PC-3 (cell line): ENCODE measurements around the gene RINL. TPM values are rescaled to one million over a fixed set of nuclear protein-coding genes. Genes with fewer than 3 reads are reported as not detected.

Experiments
- ATAC-seq: fragments of 200-7000 bp; cut with Tn5 transposase; 2 replicates; pipeline ENCODE4 v1.9.1; 2020; ENCODE audit warnings: mild to moderate bottlenecking, moderate library complexity
- BruUV-seq: library from RNA; stranded (reverse); fragments of 400-500 nt; replicated peaks from 2 replicates; lab custom pipeline; 2021; lab: Mats Ljungman, UMichigan
- CTCF ChIA-PET: fragments of 300-600 bp; sonication (Branson Sonifier 250); formaldehyde crosslinking; loops from one replicate; lab custom pipeline; 2022; ENCODE audit warnings: antibody characterized with exemption; lab: Charles Lee
- POLR2A ChIA-PET: fragments of 300-600 bp; sonication (Branson Sonifier 250); formaldehyde crosslinking; loops from one replicate; lab custom pipeline; 2022; ENCODE audit warnings: antibody characterized with exemption; ENCODE audit not compliant: unreplicated experiment; lab: Charles Lee
- DNase-seq: peaks from one replicate; pipeline ENCODE4 v3.0.0-alpha.2; 2015
- H2AFZ ChIP-seq: fragments of 300-600 bp; sonication (generic); 2 replicates; pipeline ENCODE4 v1.6.0; 2016; ENCODE audit warnings: antibody characterized with exemption, low read length
- H3F3A ChIP-seq: fragments of 300-600 bp; sonication (generic); one replicate; pipeline ENCODE4 v1.6.0; 2017; ENCODE audit warnings: antibody characterized with exemption, low read length, control low read depth, mild to moderate bottlenecking; ENCODE audit not compliant: unreplicated experiment
- H3K27ac ChIP-seq: fragments of 300-600 bp; sonication (generic); 2 replicates; pipeline ENCODE4 v1.5.1; 2016; ENCODE audit warnings: mild to moderate bottlenecking, low read length
- H3K27me3 ChIP-seq: fragments of 300-600 bp; sonication (generic); 2 replicates; pipeline ENCODE4 v1.6.1; 2016; ENCODE audit warnings: low read length, mixed read lengths
- H3K36me3 ChIP-seq: fragments of 300-600 bp; sonication (generic); 2 replicates; pipeline ENCODE4 v1.6.1; 2016; ENCODE audit warnings: low read depth, mixed run types, low read length, mixed read lengths
- H3K4me1 ChIP-seq: fragments of 300-600 bp; sonication (generic); 2 replicates; pipeline ENCODE4 v1.5.1; 2016; ENCODE audit warnings: low read length; ENCODE audit not compliant: insufficient read depth
- H3K4me2 ChIP-seq: fragments of 300-600 bp; sonication (generic); 2 replicates; pipeline ENCODE4 v1.6.0; 2016; ENCODE audit warnings: low read length
- H3K4me3 ChIP-seq: fragments of 300-600 bp; sonication (generic); 2 replicates; pipeline ENCODE4 v1.5.1; 2016; ENCODE audit warnings: mild to moderate bottlenecking, low read length, mixed read lengths
- H3K79me2 ChIP-seq: fragments of 300-600 bp; sonication (generic); 2 replicates; pipeline ENCODE4 v1.6.1; 2017; ENCODE audit warnings: low read length, mixed read lengths
- H3K9ac ChIP-seq: fragments of 300-600 bp; sonication (generic); 2 replicates; pipeline ENCODE4 v1.6.0; 2016; ENCODE audit warnings: mild to moderate bottlenecking, low read length
- H3K9me2 ChIP-seq: fragments of 300-600 bp; sonication (generic); replicated peaks from 2 replicates; pipeline ENCODE4 v1.6.1; 2016; ENCODE audit warnings: mixed run types, low read length, mixed read lengths
- H3K9me3 ChIP-seq: fragments of 300-600 bp; sonication (generic); 2 replicates; pipeline ENCODE4 v1.6.1; 2016; ENCODE audit warnings: low read length, mixed read lengths
- H4K20me1 ChIP-seq: fragments of 300-600 bp; sonication (generic); 2 replicates; pipeline ENCODE4 v1.6.1; 2016; ENCODE audit warnings: low read length, mixed read lengths
- CTCF ChIP-seq: fragments of 300-600 bp; sonication (generic); conservative IDR thresholded peaks from 2 replicates; pipeline ENCODE4 v1.5.1; 2017; ENCODE audit warnings: antibody characterized with exemption, low read depth, mild to moderate bottlenecking, low read length
- EZH2 ChIP-seq: fragments of 300-600 bp; sonication (generic); IDR thresholded peaks from one replicate; pipeline ENCODE4 v1.6.1; 2017; ENCODE audit warnings: antibody characterized with exemption, mild to moderate bottlenecking, low read length; ENCODE audit not compliant: unreplicated experiment
- EZH2phosphoT487 ChIP-seq: fragments of 300-600 bp; sonication (generic); IDR thresholded peaks from 2 replicates; pipeline ENCODE4 v1.6.1; 2018; ENCODE audit warnings: mild to moderate bottlenecking, antibody characterized with exemption, low read length, borderline replicate concordance
- intact Hi-C: fragments of 100-400 bp; cut with micrococcal nuclease; formaldehyde crosslinking; loops from 2 replicates; pipeline ENCODE4 v1.9.0; 2023
- total RNA-seq: library from RNA; depleted of rRNA; stranded (reverse); fragments of >200 nt; gene quantifications from 2 replicates; pipeline ENCODE4 v1.2.3, GENCODE V29; 2014

Gene RINL
- total RNA-seq, 1 experiment from 2014 or later, result 3.2 TPM

GRCh38 chr19:38846097-38846496, 32.0 kb downstream of the RINL start:
- Histone ChIP-seq H3K79me2 (peaks cover 81% of the 10 kb centered on the region), H2AFZ (no peak overlapping the region), H3K9me2 (no peaks in the 10 kb centered on the region), H3K4me1 (peaks cover 27% of the 10 kb centered on the region), H3K27ac (no peak overlapping the region), H3K27me3 (no peaks in the 10 kb centered on the region), H4K20me1 (peaks cover 39% of the 10 kb centered on the region; the same call in 1 of the 2 replicates), H3K4me3 (no peak overlapping the region), H3K36me3 (peaks cover 64% of the 10 kb centered on the region), H3F3A (peaks cover 8% of the 10 kb centered on the region), H3K9me3 (no peaks in the 10 kb centered on the region), H3K9ac (no peak overlapping the region), H3K4me2 (no peak overlapping the region)
- ChIA-PET CTCF (no interaction called here), POLR2A (no interaction called here)
- BruUV-seq, result no TSS peak
- TF ChIP-seq CTCF (no peak), EZH2phosphoT487 (no peak), EZH2 (no peak)
- DNase-seq, result no peak
- intact Hi-C loops, result no loop called here
- no peak for ATAC-seq

- TF ChIP-seq EZH2, result no peak
- no peak for TF ChIP-seq EZH2phosphoT487
- TF ChIP-seq CTCF, result no peak
- ATAC-seq (no peak), DNase-seq (no peak)
- ChIA-PET CTCF (no interaction called here), POLR2A (no interaction called here)
- H3K9me3 ChIP-seq, result no peaks in the 10 kb centered on the region
- H3K4me3 ChIP-seq, result no peak overlapping the region
- no peak overlapping the region for H3K4me2 ChIP-seq
- H2AFZ ChIP-seq, result no peak overlapping the region
- H3K36me3 ChIP-seq, result peaks cover 67% of the 10 kb centered on the region
- peaks cover 39% of the 10 kb centered on the region; the same call in 1 of the 2 replicates for H4K20me1 ChIP-seq
- no peaks in the 10 kb centered on the region for H3K9me2 ChIP-seq
- H3K4me1 ChIP-seq, result peaks cover 22% of the 10 kb centered on the region
- peaks cover 8% of the 10 kb centered on the region for H3F3A ChIP-seq
- H3K79me2 ChIP-seq, result peaks cover 78% of the 10 kb centered on the region
- no peak overlapping the region for H3K9ac ChIP-seq
- intact Hi-C loops, result no loop called here
- H3K27ac ChIP-seq, result no peak overlapping the region
- H3K27me3 ChIP-seq, result no peaks in the 10 kb centered on the region
- no TSS peak for BruUV-seq
Observed at GRCh38 chr19:38845374-38846024, 32.6 kb downstream of the RINL start.

- ATAC-seq, result no peak
- H3K79me2 ChIP-seq, result peaks cover 78% of the 10 kb centered on the region
- CTCF ChIA-PET, result no interaction called here
- H3K4me2 ChIP-seq, result no peak overlapping the region
- DNase-seq, result no peak
- peaks cover 39% of the 10 kb centered on the region; the same call in 1 of the 2 replicates for H4K20me1 ChIP-seq
- intact Hi-C loops, result no loop called here
- no peak for TF ChIP-seq CTCF
- POLR2A ChIA-PET, result no interaction called here
- no peaks in the 10 kb centered on the region for H3K9me2 ChIP-seq
- no peak overlapping the region for H3K9ac ChIP-seq
- H3K4me3 ChIP-seq, result no peak overlapping the region
- H3F3A ChIP-seq, result peaks cover 9% of the 10 kb centered on the region
- H3K27me3 ChIP-seq, result no peaks in the 10 kb centered on the region
- no TSS peak for BruUV-seq
- peaks cover 71% of the 10 kb centered on the region for H3K36me3 ChIP-seq
- H3K4me1 ChIP-seq, result peaks cover 29% of the 10 kb centered on the region
- H2AFZ ChIP-seq, result no peak overlapping the region
- H3K27ac ChIP-seq, result no peak overlapping the region
- H3K9me3 ChIP-seq, result no peaks in the 10 kb centered on the region
Observed at GRCh38 chr19:38844093-38844686, 33.9 kb downstream of the RINL start.
